SK-N-SH treated with all-trans-retinoic acid at 6 μM for 48 hours (cell line): Measurements from ENCODE around the gene PLPP7.
"Not testable (repeated sequence)": the region's sequence is repeated elsewhere in the genome, so short reads cannot be mapped to it uniquely, and the experiment has no call there.

Source experiments
- ATAC-seq: fragments of 200-7000 bp; cut with Tn5 transposase; 3 replicates; pipeline ENCODE4 v1.9.1; 2020; ENCODE audit warnings: mild to moderate bottlenecking, moderate library complexity
- ARNTL ChIP-seq: fragments of 450-650 bp; formaldehyde crosslinking; IDR thresholded peaks from 2 replicates; pipeline ENCODE4 v1.5.0; 2020; ENCODE audit warnings: low read depth, mild to moderate bottlenecking, moderate library complexity, borderline replicate concordance
- BACH2 ChIP-seq: fragments of 250-450 bp; sonication (Bioruptor Pico); IDR thresholded peaks from 2 replicates; pipeline ENCODE4 v1.9.0; 2021; ENCODE audit warnings: mild to moderate bottlenecking, borderline replicate concordance
- CSRNP3 ChIP-seq: fragments of 250-450 bp; sonication (Bioruptor Pico); IDR thresholded peaks from 2 replicates; pipeline ENCODE4 v1.5.1; 2021; ENCODE audit warnings: mild to moderate bottlenecking, moderate library complexity
- ESRRG ChIP-seq: fragments of 250-450 bp; sonication (Bioruptor Pico); IDR thresholded peaks from 2 replicates; pipeline ENCODE4 v1.6.1; 2021; ENCODE audit warnings: mild to moderate bottlenecking
- ISL1 ChIP-seq: fragments of 250-450 bp; sonication (Bioruptor Pico); IDR thresholded peaks from 2 replicates; pipeline ENCODE4 v2.1.2; 2022; ENCODE audit warnings: mild to moderate bottlenecking, moderate library complexity
- PATZ1 ChIP-seq: fragments of 250-450 bp; sonication (Bioruptor Pico); IDR thresholded peaks from 2 replicates; pipeline ENCODE4 v1.8.0; 2020; ENCODE audit warnings: mild to moderate bottlenecking, moderate library complexity, borderline replicate concordance
- POU6F1 ChIP-seq: fragments of 250-450 bp; sonication (Bioruptor Pico); IDR thresholded peaks from 2 replicates; pipeline ENCODE4 v1.8.0; 2021; ENCODE audit warnings: low read depth, mild to moderate bottlenecking, moderate library complexity, borderline replicate concordance
- PPARA ChIP-seq: fragments of 250-450 bp; sonication (Bioruptor Pico); IDR thresholded peaks from 2 replicates; pipeline ENCODE4 v1.5.0; 2020; ENCODE audit warnings: mild to moderate bottlenecking, borderline replicate concordance
- RARB ChIP-seq: fragments of 250-450 bp; sonication (Bioruptor Pico); IDR thresholded peaks from 2 replicates; pipeline ENCODE4 v1.8.0; 2021; ENCODE audit warnings: mild to moderate bottlenecking, moderate library complexity
- SNAI2 ChIP-seq: fragments of 250-450 bp; sonication (Bioruptor Pico); IDR thresholded peaks from 2 replicates; pipeline ENCODE4 v1.5.0; 2020; ENCODE audit warnings: mild to moderate bottlenecking, moderate library complexity
- TCF4 ChIP-seq: fragments of 250-450 bp; sonication (Bioruptor Pico); IDR thresholded peaks from 2 replicates; pipeline ENCODE4 v1.8.0; 2021; ENCODE audit warnings: mild to moderate bottlenecking, moderate library complexity, borderline replicate concordance
- TOX ChIP-seq: fragments of 250-450 bp; sonication (Bioruptor Pico); IDR thresholded peaks from 2 replicates; pipeline ENCODE4 v1.8.0; 2021; ENCODE audit warnings: mild to moderate bottlenecking, moderate library complexity, borderline replicate concordance
- ZFP30 ChIP-seq: fragments of 450-650 bp; formaldehyde crosslinking; IDR thresholded peaks from 2 replicates; pipeline ENCODE4 v1.5.0; 2022; ENCODE audit warnings: mild to moderate bottlenecking, moderate library complexity
- ZNF565 ChIP-seq: fragments of 450-650 bp; formaldehyde crosslinking; conservative IDR thresholded peaks from 2 replicates; pipeline ENCODE4 v1.5.0; 2020; ENCODE audit warnings: low read depth, mild to moderate bottlenecking, moderate library complexity
- TF ChIP-seq, protein P1 (sequence below): fragments of 250-450 bp; sonication (Bioruptor Pico); IDR thresholded peaks from 2 replicates; pipeline ENCODE4 v1.5.0; 2020; ENCODE audit warnings: mild to moderate bottlenecking, moderate library complexity
- TF ChIP-seq, protein P2 (sequence below): fragments of 250-450 bp; sonication (Bioruptor Pico); IDR thresholded peaks from 2 replicates; pipeline ENCODE4 v1.5.1; 2020; ENCODE audit warnings: low read depth, mild to moderate bottlenecking, moderate library complexity

The PLPP7 gene

DNA sequence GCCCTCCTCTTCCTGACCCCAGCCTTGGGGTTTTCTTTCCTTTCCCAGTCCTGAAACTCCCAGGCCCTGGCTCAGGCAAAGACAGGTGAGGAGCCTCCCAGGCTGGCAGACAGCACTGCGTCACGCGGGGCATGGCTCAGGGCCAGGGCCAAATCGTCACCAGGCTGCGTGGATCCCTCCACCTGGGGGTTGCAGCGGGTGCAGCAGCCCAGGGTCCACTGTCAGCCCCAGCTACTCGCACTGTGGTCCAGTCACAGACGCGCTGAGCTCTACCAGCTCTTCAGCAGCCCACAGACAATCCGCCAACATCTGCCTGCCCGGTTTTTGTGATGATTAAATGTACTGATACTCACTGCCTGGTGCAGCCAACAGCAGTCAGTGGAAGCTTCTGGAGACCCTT, 25.3 kb upstream of the PLPP7 start:
- no peak for TF ChIP-seq ZFP30 (CRISPR knock-in tag)
- TF ChIP-seq, protein P1, sequence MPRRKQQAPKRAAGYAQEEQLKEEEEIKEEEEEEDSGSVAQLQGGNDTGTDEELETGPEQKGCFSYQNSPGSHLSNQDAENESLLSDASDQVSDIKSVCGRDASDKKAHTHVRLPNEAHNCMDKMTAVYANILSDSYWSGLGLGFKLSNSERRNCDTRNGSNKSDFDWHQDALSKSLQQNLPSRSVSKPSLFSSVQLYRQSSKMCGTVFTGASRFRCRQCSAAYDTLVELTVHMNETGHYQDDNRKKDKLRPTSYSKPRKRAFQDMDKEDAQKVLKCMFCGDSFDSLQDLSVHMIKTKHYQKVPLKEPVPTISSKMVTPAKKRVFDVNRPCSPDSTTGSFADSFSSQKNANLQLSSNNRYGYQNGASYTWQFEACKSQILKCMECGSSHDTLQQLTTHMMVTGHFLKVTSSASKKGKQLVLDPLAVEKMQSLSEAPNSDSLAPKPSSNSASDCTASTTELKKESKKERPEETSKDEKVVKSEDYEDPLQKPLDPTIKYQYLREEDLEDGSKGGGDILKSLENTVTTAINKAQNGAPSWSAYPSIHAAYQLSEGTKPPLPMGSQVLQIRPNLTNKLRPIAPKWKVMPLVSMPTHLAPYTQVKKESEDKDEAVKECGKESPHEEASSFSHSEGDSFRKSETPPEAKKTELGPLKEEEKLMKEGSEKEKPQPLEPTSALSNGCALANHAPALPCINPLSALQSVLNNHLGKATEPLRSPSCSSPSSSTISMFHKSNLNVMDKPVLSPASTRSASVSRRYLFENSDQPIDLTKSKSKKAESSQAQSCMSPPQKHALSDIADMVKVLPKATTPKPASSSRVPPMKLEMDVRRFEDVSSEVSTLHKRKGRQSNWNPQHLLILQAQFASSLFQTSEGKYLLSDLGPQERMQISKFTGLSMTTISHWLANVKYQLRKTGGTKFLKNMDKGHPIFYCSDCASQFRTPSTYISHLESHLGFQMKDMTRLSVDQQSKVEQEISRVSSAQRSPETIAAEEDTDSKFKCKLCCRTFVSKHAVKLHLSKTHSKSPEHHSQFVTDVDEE: no peak
- ATAC-seq: no peak

GRCh38 chr9:131266266-131267229, 23.0 kb upstream of the PLPP7 start:
- no peak for ATAC-seq
- TF ChIP-seq TCF4 (CRISPR knock-in tag): no peak
- TF ChIP-seq CSRNP3 (CRISPR knock-in tag): no peak
- no peak for TF ChIP-seq SNAI2 (CRISPR knock-in tag)
- TF ChIP-seq, protein P1: no peak
- no peak for TF ChIP-seq PPARA
- TF ChIP-seq ZFP30 (CRISPR knock-in tag): no peak

GRCh38 chr9:131270171-131271015, 19.1 kb upstream of the PLPP7 start:
- no peak for TF ChIP-seq PATZ1 (CRISPR knock-in tag)
- no peak for TF ChIP-seq ZNF565 (CRISPR knock-in tag)
- TF ChIP-seq, protein P2, sequence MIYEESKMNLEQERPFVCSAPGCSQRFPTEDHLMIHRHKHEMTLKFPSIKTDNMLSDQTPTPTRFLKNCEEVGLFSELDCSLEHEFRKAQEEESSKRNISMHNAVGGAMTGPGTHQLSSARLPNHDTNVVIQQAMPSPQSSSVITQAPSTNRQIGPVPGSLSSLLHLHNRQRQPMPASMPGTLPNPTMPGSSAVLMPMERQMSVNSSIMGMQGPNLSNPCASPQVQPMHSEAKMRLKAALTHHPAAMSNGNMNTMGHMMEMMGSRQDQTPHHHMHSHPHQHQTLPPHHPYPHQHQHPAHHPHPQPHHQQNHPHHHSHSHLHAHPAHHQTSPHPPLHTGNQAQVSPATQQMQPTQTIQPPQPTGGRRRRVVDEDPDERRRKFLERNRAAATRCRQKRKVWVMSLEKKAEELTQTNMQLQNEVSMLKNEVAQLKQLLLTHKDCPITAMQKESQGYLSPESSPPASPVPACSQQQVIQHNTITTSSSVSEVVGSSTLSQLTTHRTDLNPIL (CRISPR knock-in tag): no peak
- TF ChIP-seq ARNTL: no peak
- no peak for TF ChIP-seq BACH2 (CRISPR knock-in tag)
- TF ChIP-seq PPARA: no peak
- TF ChIP-seq, protein P1: no peak
- TF ChIP-seq RARB (CRISPR knock-in tag): no peak
- no peak for TF ChIP-seq ISL1
- TF ChIP-seq POU6F1: no peak
- TF ChIP-seq ZFP30 (CRISPR knock-in tag): no peak
- no peak for TF ChIP-seq TCF4 (CRISPR knock-in tag)
- TF ChIP-seq ESRRG (CRISPR knock-in tag): no peak
- TF ChIP-seq TOX (CRISPR knock-in tag): no peak
- no peak for ATAC-seq

GRCh38 chr9:131271016-131271273, 18.6 kb upstream of the PLPP7 start:
- ATAC-seq: not testable (repeated sequence)
